Measurements from ENCODE around the gene SYNPO2.
"Not testable (repeated sequence)": the region's sequence is repeated elsewhere in the genome, so short reads cannot be mapped to it uniquely, and the experiment has no call there.

SYNPO2 gene

GRCh38 chr4:118975449-118976192, 87.0 kb downstream of the SYNPO2 start:
- DNase-seq, result no peak

GRCh38 chr4:118976193-118976560, 87.5 kb downstream of the SYNPO2 start:
- not testable (repeated sequence) for DNase-seq

GRCh38 chr4:118977100-118977499, 88.4 kb downstream of the SYNPO2 start:
- DNase-seq, result not testable (repeated sequence)

- no peak for DNase-seq
These were observed 91.1 kb downstream of the SYNPO2 start for GRCh38 chr4:118979712-118980111.

- no peak for DNase-seq
These were observed 92.7 kb downstream of the SYNPO2 start for GRCh38 chr4:118981171-118981838.

- peak; percentile 36 to 39 for DNase-seq
These were observed 93.3 kb downstream of the SYNPO2 start for GRCh38 chr4:118981839-118982381.

GRCh38 chr4:118983293-118983692, 94.6 kb downstream of the SYNPO2 start:
- DNase-seq, result no peak

- DNase-seq, result no peak
These were observed 95.2 kb downstream of the SYNPO2 start for GRCh38 chr4:118983831-118984230.

GRCh38 chr4:118985170-118986000, 96.7 kb downstream of the SYNPO2 start:
- DNase-seq, result no peak

GRCh38 chr4:118987959-118988634, 99.4 kb downstream of the SYNPO2 start:
- DNase-seq, result no peak

- DNase-seq, result no peak
These were observed 100.0 kb downstream of the SYNPO2 start for GRCh38 chr4:118988635-118988972.

GRCh38 chr4:118989098-118990080, 100.7 kb downstream of the SYNPO2 start:
- DNase-seq, result no peak

GRCh38 chr4:118991686-118992085, 103.0 kb downstream of the SYNPO2 start:
- DNase-seq, result no peak

- DNase-seq, result no peak
These were observed 103.5 kb downstream of the SYNPO2 start for GRCh38 chr4:118992149-118992548.

- DNase-seq, result no peak
These were observed 104.7 kb downstream of the SYNPO2 start for GRCh38 chr4:118993333-118993732.

GRCh38 chr4:118994030-118994429, 105.4 kb downstream of the SYNPO2 start:
- DNase-seq, result no peak

GRCh38 chr4:118995693-118996391, 107.2 kb downstream of the SYNPO2 start:
- no peak for DNase-seq

GRCh38 chr4:118997601-118998000, 108.9 kb downstream of the SYNPO2 start:
- no peak for DNase-seq

- DNase-seq, result no peak
These were observed 111.3 kb downstream of the SYNPO2 start for GRCh38 chr4:118999919-119000318.

- no peak for DNase-seq
These were observed 111.7 kb downstream of the SYNPO2 start for GRCh38 chr4:119000400-119000799.

- DNase-seq, result no peak
These were observed 113.8 kb downstream of the SYNPO2 start for GRCh38 chr4:119002476-119002875.

Measured in stimulated activated CD4-positive, alpha-beta T cell treated with anti-CD3 and anti-CD28 coated beads, Interleukin-2, amount 100 ng/mL, for 48 hours (primary cell).